SK-N-MC (cell line): ENCODE measurements around the gene WIPF3.

Experiments
- DNase-seq: peaks from one replicate; pipeline ENCODE4 v3.0.0-alpha.2; 2011; ENCODE audit warnings: low read depth, low spot score
- H3K27ac ChIP-seq: fragments of 200-600 bp; sonication (generic); 2 replicates; pipeline ENCODE4 v1.5.1; 2016; ENCODE audit warnings: mixed run types
- H3K36me3 ChIP-seq: fragments of 200-600 bp; sonication (generic); 2 replicates; pipeline ENCODE4 v1.6.1; 2017; ENCODE audit warnings: antibody characterized with exemption, low read length, mixed read lengths; ENCODE audit not compliant: insufficient read depth
- H3K4me3 ChIP-seq: fragments of 200-600 bp; sonication (generic); 2 replicates; pipeline ENCODE4 v1.5.1; 2016
- H3K9ac ChIP-seq: fragments of 200-600 bp; sonication (generic); 2 replicates; pipeline ENCODE4 v1.8.0; 2017; ENCODE audit warnings: mixed run types, mixed read lengths; ENCODE audit not compliant: insufficient read length
- H3K9me3 ChIP-seq: fragments of 200-600 bp; sonication (generic); 2 replicates; pipeline ENCODE4 v1.6.1; 2017; ENCODE audit warnings: low read depth, mild to moderate bottlenecking, antibody characterized with exemption, low read length, moderate library complexity, mixed read lengths
- EZH2 ChIP-seq: fragments of 200-600 bp; sonication (generic); IDR thresholded peaks from one replicate; pipeline ENCODE4 v1.6.1; 2017; ENCODE audit warnings: antibody characterized with exemption
- FOXP2 ChIP-seq: optimal IDR thresholded peaks from 2 replicates; pipeline ENCODE3; 2011; ENCODE audit warnings: mild to moderate bottlenecking, moderate library complexity; ENCODE audit not compliant: insufficient read depth; ENCODE audit errors: extremely low read length, control extremely low read depth
- POLR2AphosphoS5 ChIP-seq: IDR thresholded peaks from 2 replicates; pipeline ENCODE4 v1.6.1; 2012; ENCODE audit warnings: mild to moderate bottlenecking, low read depth, low read length, borderline replicate concordance

WIPF3 gene, protein sequence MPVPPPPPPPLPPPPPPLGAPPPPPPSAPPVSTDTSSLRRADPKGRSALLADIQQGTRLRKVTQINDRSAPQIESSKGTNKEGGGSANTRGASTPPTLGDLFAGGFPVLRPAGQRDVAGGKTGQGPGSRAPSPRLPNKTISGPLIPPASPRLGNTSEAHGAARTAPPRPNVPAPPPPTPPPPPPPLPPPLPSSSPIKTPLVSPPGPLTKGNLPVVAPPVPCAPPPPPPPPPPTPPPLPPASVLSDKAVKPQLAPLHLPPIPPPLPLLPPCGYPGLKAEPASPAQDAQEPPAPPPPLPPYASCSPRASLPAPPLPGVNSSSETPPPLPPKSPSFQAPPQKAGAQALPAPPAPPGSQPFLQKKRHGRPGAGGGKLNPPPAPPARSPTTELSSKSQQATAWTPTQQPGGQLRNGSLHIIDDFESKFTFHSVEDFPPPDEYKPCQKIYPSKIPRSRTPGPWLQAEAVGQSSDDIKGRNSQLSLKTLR

DNA sequence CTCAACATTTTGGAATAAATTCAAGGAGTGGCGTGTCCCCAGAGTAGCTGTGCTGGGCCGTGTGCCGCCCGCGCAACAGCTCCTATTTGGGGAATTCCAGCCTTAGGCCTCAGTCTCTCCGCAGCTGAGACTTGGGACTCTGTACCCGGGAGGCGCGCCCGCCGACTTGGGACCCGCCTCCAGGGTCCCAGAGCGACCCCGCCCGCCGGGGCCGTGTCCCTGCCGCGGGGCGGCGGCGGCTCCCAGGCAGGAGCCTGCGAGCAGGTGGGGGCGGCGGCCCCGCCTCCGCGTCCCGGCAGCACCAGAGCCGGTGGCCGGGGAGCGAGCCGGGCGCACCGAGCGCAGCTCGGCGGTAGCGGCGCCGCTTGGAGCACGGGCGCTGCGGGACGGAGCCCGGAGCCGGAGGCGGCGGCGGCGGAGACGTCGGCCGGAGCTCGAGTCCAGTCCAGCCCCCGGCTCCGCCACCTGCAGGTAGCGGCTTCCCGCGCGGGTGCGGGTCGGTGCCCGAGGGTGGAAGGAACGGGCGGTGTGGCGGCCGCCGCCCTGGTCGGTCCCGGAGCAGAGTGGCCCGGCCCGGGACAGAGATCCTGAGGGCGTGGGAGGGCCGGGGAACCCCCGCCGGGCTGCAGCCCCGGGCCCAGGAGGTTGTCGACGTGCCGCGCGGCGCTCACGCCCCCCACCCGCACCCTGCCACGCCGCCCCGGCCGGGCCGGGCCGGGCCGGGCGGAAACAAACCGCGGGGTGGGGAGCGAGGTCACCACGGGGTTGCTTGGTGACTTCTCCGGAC is at the start of gene WIPF3:
WIPF3 (plus strand) TSS at position 301 of the 787 bp plus-strand sequence. CDS start 28,217 bp downstream, outside the sequence.
- no peak for DNase-seq
- Histone ChIP-seq H3K27ac (no peak within 1 kb of the TSS), H3K9me3 (no peaks in the 10 kb centered on the region), H3K9ac (no peak within 1 kb of the TSS), H3K36me3 (no peaks in the 10 kb centered on the region), H3K4me3 (peak within 1 kb of the TSS; percentile 66)
- no peak for TF ChIP-seq POLR2AphosphoS5
- no peak for TF ChIP-seq EZH2
- no peak for TF ChIP-seq FOXP2

DNA sequence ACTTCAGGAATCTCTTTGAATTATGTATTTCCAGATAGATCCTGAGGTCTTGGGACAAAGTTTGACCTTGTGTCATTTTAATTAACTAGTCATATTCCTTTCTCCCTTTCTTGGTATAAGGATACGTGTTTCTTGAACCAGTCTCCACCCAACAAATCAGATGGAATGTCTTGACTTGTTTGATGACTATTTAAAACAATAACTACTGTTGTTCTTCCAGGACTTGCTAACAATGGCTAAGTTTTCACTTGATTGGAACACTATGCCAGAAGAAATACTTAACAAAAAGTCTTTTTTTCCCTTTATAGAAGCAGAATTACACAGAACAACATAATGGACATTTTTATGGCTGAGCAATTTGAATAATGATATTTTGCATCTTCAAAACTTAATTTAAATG is 43.0 kb upstream of the WIPF3 start:
- Histone ChIP-seq H3K9ac (no peak overlapping the region), H3K27ac (no peak overlapping the region), H3K9me3 (no peaks in the 10 kb centered on the region), H3K4me3 (no peak overlapping the region), H3K36me3 (no peaks in the 10 kb centered on the region)
- no peak for DNase-seq
- TF ChIP-seq FOXP2 (no peak), POLR2AphosphoS5 (no peak), EZH2 (no peak)

DNA sequence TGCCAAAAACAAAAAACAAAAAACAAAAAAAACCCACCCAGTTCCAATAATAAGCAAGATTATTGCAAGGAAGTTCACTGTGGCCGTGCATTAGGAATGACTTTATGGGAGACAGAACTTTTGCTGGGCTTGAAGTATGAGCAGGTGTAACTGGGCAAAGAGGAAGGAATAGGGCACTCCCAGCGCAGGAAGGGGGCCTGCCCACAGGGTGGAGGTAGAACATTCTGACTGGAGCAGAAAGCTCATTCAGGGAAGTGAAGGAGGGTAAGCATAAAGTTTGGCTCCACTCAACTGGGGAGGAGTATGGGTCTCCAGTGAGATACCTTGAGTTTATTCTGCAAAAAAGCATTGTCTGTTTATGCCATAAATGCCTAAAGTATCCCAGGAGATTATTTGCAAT is 42.1 kb upstream of the WIPF3 start:
- Histone ChIP-seq H3K9me3 (no peaks in the 10 kb centered on the region), H3K36me3 (no peaks in the 10 kb centered on the region), H3K4me3 (no peak overlapping the region), H3K9ac (no peak overlapping the region), H3K27ac (no peak overlapping the region)
- no peak for TF ChIP-seq FOXP2
- TF ChIP-seq EZH2, result no peak
- TF ChIP-seq POLR2AphosphoS5, result no peak
- no peak for DNase-seq

DNA sequence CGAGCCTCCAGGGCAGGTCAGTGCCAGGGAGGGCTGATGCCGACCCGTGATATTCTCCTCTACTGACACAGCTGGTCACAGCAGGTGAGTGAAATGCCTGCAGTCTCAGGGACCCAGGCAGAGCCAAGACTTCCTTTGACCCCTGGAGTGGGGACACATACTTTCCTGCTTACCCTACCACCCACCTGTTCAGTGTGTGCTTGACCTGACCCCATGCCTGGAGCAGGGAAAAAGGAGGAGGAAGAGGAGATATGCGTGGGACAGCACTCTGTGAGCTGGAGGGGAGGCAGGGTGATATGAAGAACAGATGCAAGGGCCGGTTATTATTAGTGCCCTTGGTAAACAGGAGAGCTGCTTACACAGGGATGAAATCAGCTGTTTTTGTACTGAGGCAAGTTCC is 40.8 kb upstream of the WIPF3 start:
- no peak for TF ChIP-seq EZH2
- no peak for TF ChIP-seq POLR2AphosphoS5
- no peak for TF ChIP-seq FOXP2
- no peaks in the 10 kb centered on the region for H3K9me3 ChIP-seq
- DNase-seq, result no peak

DNA sequence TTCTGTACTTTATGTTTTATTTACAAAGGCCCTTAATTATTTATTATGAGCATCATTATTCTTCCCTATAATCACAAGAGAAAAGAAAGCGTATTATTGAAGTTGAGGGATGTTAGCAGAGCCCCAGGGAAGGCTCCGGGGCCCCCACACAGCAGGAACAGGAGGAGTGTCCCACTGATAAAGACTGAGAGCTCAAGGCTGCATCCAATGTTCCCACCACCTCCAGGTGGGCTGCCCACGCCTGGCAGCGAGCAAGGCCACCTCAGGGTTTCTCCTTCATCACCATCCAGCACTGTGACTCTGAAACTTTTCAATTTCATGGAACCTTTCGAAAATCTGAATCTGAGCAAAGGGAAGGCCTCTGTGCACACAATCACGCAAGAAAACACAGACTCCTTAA is 35.9 kb upstream of the WIPF3 start:
- no peak for DNase-seq
- Histone ChIP-seq H3K4me3 (no peak overlapping the region), H3K36me3 (no peaks in the 10 kb centered on the region), H3K9ac (no peak overlapping the region), H3K27ac (no peak overlapping the region), H3K9me3 (no peaks in the 10 kb centered on the region)
- no peak for TF ChIP-seq EZH2

More for the DNA sequence above, 40.8 kb upstream of the WIPF3 start:
- no peak overlapping the region for H3K9ac ChIP-seq
- no peaks in the 10 kb centered on the region for H3K36me3 ChIP-seq
- no peak overlapping the region for H3K27ac ChIP-seq
- H3K4me3 ChIP-seq, result no peak overlapping the region

DNA sequence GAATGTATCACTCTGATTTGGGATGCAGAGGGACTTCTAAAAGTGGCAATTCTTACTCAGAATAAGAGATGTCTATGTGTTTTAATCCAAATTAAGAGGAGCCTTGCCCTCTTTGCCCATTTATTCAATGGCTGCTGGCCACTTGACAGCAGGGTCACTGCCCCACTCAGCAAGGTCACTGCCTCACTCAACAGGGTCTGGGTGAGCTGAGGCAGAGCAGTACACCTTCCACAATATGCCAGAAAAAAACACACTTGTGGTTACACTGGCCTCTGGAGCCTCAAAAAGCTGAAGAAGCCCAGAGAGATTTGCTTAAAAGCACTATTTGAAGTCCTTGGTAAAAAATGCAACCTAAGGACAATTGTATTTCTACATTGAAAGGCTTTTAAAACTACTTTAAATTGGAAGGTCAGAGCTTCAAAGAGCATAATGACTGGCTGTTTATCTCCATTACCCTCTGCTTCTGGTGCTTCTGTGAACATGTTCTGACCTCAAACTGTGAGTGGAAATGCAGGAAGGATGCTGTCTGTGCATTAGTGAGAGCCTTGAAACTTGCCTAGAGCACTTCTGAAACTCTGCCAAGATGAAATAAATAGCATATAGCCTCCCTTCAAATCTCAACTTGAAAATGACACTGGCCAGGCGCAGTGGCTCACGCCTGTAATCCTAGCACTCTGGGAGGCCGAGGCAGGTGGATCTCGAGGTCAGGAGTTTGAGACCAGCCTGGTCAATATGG is 35.1 kb upstream of the WIPF3 start:
- no peak for TF ChIP-seq FOXP2
- no peak for TF ChIP-seq EZH2
- no peak for TF ChIP-seq POLR2AphosphoS5
- Histone ChIP-seq H3K9me3 (no peaks in the 10 kb centered on the region), H3K36me3 (no peaks in the 10 kb centered on the region), H3K27ac (no peak overlapping the region), H3K4me3 (no peak overlapping the region), H3K9ac (no peak overlapping the region)
- peak; percentile 34 for DNase-seq

DNA sequence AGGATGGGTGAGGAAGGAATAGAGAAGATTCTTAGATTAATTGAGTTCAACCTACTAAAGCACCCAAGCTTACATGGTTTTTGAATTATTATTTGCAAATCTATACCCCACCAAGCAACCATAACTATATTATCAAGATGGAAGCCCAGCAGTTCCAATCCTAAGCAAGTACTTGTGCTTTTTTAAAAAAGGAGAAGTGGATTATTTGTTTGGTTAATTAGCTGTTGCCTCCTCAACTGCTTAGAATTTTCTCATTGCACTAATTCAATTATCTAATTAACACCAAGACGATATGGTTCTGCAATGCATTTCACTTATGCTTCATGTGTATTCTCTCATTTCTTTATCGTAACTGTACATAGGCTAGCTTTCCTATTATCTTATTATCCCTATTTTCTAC is 27.3 kb upstream of the WIPF3 start:
- Histone ChIP-seq H3K9me3 (no peaks in the 10 kb centered on the region), H3K4me3 (no peak overlapping the region), H3K27ac (no peak overlapping the region), H3K36me3 (no peaks in the 10 kb centered on the region), H3K9ac (no peak overlapping the region)
- no peak for DNase-seq
- TF ChIP-seq POLR2AphosphoS5 (no peak), FOXP2 (no peak), EZH2 (no peak)

DNA sequence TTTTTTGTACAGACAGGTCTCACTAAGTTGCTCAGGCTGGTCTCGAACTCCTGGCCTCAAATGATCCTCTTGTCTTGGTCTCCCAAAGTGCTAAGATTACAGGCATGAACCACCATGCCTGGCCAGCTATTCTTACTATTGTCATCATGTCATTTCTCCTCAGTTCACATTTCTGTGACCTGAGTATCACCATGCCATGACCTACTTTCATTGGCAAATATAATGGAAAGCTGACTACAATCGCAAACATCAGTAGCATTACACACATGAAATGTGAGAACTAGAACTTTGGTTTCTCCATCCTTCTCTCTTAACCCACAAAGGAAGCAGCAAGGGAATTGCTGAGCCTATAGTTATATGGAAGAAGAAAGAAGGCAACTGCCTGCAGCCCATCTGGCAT is 26.0 kb upstream of the WIPF3 start:
- H3K27ac ChIP-seq, result no peak overlapping the region
- TF ChIP-seq POLR2AphosphoS5 (no peak), FOXP2 (no peak), EZH2 (no peak)
- H3K36me3 ChIP-seq, result no peaks in the 10 kb centered on the region
- no peaks in the 10 kb centered on the region for H3K9me3 ChIP-seq
- DNase-seq, result no peak
- no peak overlapping the region for H3K9ac ChIP-seq
- no peak overlapping the region for H3K4me3 ChIP-seq
